HEK293T (cell line): Measurements from ENCODE around the gene INTS6L.

Experiments used
- CTCF ChIA-PET: fragments of 350-600 bp; formaldehyde crosslinking; extraction: SDS; loops from one replicate; lab custom pipeline; 2021; ENCODE audit warnings: antibody characterized with exemption, inconsistent platforms; lab: Yijun Ruan, JAX
- POLR2A ChIA-PET: fragments of 350-600 bp; formaldehyde crosslinking; extraction: SDS; loops from one replicate; lab custom pipeline; 2020; ENCODE audit warnings: antibody characterized with exemption, inconsistent platforms; lab: Yijun Ruan, JAX
- DNase-seq: peaks from one replicate; pipeline ENCODE4 v3.0.0; 2012; ENCODE audit warnings: mixed read lengths; ENCODE audit errors: extremely low spot score
- ARNT ChIP-seq: fragments of 450-650 bp; IDR thresholded peaks from 2 replicates; pipeline ENCODE4 v1.6.1; 2017; ENCODE audit warnings: mild to moderate bottlenecking
- BHLHE40 ChIP-seq: fragments of 450-650 bp; IDR thresholded peaks from 2 replicates; pipeline ENCODE4 v1.6.1; 2016; ENCODE audit warnings: mild to moderate bottlenecking, moderate library complexity, borderline replicate concordance
- CTBP1 ChIP-seq: fragments of 450-650 bp; IDR thresholded peaks from 2 replicates; pipeline ENCODE4 v1.6.1; 2016; ENCODE audit warnings: borderline replicate concordance
- ELF4 ChIP-seq: fragments of 450-650 bp; IDR thresholded peaks from 2 replicates; pipeline ENCODE4 v1.6.1; 2017; ENCODE audit warnings: antibody characterized with exemption
- FOXA1 ChIP-seq: fragments of 450-650 bp; IDR thresholded peaks from 2 replicates; pipeline ENCODE4 v1.6.1; 2016; ENCODE audit warnings: mild to moderate bottlenecking
- FOXK2 ChIP-seq: fragments of 450-650 bp; IDR thresholded peaks from 2 replicates; pipeline ENCODE4 v1.6.1; 2016; ENCODE audit warnings: mild to moderate bottlenecking
- FOXM1 ChIP-seq: fragments of 450-650 bp; IDR thresholded peaks from 2 replicates; pipeline ENCODE4 v1.6.1; 2017; ENCODE audit warnings: mild to moderate bottlenecking, borderline replicate concordance
- HDGF ChIP-seq: fragments of 450-650 bp; IDR thresholded peaks from 2 replicates; pipeline ENCODE4 v1.6.1; 2017; ENCODE audit warnings: antibody characterized with exemption, borderline replicate concordance
- L3MBTL2 ChIP-seq: fragments of 450-650 bp; conservative IDR thresholded peaks from 2 replicates; pipeline ENCODE4 v1.6.1; 2016; ENCODE audit warnings: mild to moderate bottlenecking
- LEF1 ChIP-seq: fragments of 450-650 bp; IDR thresholded peaks from 2 replicates; pipeline ENCODE4 v1.6.1; 2017; ENCODE audit warnings: mild to moderate bottlenecking, borderline replicate concordance
- NFRKB ChIP-seq: fragments of 450-650 bp; IDR thresholded peaks from 2 replicates; pipeline ENCODE4 v1.6.1; 2016; ENCODE audit warnings: mild to moderate bottlenecking, moderate library complexity
- SP1 ChIP-seq: fragments of 450-650 bp; IDR thresholded peaks from 2 replicates; pipeline ENCODE4 v1.6.1; 2017
- SUZ12 ChIP-seq: fragments of 450-650 bp; IDR thresholded peaks from 2 replicates; pipeline ENCODE4 v1.6.1; 2016; ENCODE audit warnings: mild to moderate bottlenecking
- TARDBP ChIP-seq: fragments of 450-650 bp; IDR thresholded peaks from 2 replicates; pipeline ENCODE4 v1.6.1; 2016
- ZNF384 ChIP-seq: fragments of 450-650 bp; IDR thresholded peaks from 2 replicates; pipeline ENCODE4 v1.6.1; 2016
- TF ChIP-seq, protein P1 (sequence below): fragments of 450-650 bp; IDR thresholded peaks from 2 replicates; pipeline ENCODE4 v1.6.1; 2016

The INTS6L gene, protein sequence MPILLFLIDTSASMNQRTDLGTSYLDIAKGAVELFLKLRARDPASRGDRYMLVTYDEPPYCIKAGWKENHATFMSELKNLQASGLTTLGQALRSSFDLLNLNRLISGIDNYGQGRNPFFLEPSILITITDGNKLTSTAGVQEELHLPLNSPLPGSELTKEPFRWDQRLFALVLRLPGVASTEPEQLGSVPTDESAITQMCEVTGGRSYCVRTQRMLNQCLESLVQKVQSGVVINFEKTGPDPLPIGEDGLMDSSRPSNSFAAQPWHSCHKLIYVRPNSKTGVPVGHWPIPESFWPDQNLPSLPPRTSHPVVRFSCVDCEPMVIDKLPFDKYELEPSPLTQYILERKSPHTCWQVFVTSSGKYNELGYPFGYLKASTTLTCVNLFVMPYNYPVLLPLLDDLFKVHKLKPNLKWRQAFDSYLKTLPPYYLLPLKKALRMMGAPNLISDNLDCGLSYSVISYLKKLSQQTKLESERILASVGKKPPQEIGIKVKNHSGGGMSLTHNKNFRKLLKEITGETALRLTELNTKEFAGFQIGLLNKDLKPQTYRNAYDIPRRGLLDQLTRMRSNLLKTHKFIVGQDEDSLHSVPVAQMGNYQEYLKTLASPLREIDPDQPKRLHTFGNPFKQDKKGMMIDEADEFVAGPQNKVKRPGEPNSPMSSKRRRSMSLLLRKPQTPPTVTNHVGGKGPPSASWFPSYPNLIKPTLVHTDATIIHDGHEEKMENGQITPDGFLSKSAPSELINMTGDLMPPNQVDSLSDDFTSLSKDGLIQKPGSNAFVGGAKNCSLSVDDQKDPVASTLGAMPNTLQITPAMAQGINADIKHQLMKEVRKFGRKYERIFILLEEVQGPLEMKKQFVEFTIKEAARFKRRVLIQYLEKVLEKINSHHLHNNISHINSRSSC

DNA sequence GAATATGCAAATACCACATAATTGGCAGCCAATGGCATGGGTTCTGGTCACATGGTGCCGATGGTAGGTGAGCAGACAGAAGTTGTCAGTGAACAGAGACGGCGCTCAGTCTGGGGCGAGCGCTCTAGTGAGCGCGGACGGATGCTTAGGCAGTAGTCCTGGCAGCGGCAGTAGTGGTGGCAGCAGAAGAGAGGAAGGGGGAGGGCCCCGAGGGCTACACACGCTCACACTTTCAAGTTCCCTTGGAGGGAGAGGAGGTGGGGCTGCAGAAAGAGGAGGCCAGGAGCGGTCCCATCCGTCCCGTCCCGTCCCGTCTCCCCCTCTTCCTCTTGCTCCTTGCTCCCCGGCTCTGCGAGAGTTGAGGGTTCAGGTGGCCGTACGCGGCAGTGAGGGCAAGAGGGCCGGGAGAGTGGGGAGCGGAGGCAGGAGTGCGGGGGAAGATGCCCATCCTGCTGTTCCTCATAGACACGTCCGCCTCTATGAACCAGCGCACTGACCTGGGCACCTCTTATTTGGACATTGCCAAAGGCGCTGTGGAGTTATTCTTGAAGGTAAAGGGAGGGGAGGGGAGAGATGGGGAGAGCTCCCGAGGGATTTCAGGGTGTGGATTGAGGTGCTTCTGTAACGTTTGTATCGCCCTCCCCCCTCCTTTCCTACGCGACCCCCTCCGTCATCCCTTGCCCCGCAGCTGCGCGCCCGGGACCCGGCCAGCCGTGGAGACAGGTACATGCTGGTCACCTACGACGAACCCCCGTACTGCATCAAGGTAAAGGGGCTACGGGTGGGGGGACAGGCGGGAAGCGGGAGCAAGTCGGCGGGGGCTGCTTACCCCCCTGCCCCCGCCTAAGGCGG lies at the start of gene INTS6L:
Gene INTS6L, plus strand, starts transcription at position 108 of the 852 bp plus-strand sequence. Its CDS starts 333 bp downstream, at position 441.
- POLR2A ChIA-PET: interaction anchor here (1.2 kb wide), 1 partner anchor 22 kb away, joined by 3 read pairs; no protein-coding TSS in a partner anchor
- CTCF ChIA-PET: no interaction called here
- TF ChIP-seq HDGF (no peak), CTBP1 (no peak), ELF4 (0 out of 2 replicates have a peak, but pooled peaks have one; percentile 55), ARNT (no peak), BHLHE40 (no peak)
- TF ChIP-seq, protein P1, sequence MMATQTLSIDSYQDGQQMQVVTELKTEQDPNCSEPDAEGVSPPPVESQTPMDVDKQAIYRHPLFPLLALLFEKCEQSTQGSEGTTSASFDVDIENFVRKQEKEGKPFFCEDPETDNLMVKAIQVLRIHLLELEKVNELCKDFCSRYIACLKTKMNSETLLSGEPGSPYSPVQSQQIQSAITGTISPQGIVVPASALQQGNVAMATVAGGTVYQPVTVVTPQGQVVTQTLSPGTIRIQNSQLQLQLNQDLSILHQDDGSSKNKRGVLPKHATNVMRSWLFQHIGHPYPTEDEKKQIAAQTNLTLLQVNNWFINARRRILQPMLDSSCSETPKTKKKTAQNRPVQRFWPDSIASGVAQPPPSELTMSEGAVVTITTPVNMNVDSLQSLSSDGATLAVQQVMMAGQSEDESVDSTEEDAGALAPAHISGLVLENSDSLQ: peak; percentile 92
- peak; percentile 78 for DNase-seq

DNA sequence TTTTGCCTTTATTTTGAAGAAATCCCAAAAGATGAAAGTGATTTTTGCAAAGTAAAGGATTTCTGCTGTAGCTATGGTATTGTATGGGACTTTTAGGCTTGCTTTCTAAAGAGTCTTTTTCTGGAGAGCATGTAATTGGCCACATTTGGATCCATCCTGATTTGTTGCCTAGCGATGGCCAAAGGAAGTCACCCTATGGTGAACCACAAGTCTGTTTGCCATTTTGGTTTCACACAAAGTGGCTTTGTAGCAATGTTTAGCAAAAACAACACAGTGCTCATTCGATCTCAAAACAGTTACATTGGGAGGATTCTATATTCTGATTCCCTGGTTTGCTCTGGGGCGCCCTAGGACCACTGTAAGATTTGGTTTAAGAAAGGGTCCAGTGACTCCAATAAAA lies 44.1 kb upstream of the INTS6L start:
- POLR2A ChIA-PET: no interaction called here
- TF ChIP-seq FOXK2 (no peak), HDGF (no peak), FOXM1 (no peak), LEF1 (no peak), L3MBTL2 (no peak), NFRKB (no peak), SP1 (no peak), FOXA1 (no peak), BHLHE40 (no peak), SUZ12 (no peak), ARNT (no peak)
- CTCF ChIA-PET: no interaction called here
- no peak for DNase-seq

DNA sequence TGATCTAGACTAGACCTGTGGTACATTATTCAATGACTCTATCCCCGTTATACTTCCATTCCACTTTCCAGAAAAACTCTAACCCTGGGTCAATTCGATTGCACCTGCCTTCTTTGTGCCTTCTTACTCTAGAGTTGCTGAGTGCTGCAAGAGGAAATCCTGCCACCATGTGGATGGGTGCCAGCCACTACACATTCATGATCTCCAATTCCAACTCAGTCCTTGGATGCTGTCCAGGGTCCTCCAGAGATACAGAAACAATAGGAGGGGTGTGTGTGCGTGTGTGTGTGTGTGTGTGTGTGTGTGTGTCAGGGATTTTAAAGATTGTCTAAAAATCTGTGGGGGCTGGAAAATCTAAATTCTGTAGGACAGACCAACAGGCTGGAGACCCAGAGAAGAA lies 42.9 kb upstream of the INTS6L start:
- peak; percentile 64 for DNase-seq
- CTCF ChIA-PET: no interaction called here
- POLR2A ChIA-PET: no interaction called here
- TF ChIP-seq TARDBP (no peak), L3MBTL2 (no peak), FOXK2 (no peak), SP1 (no peak), ZNF384 (no peak), BHLHE40 (no peak), NFRKB (no peak), CTBP1 (no peak), FOXA1 (no peak), LEF1 (no peak)
- TF ChIP-seq, protein P1: no peak

DNA sequence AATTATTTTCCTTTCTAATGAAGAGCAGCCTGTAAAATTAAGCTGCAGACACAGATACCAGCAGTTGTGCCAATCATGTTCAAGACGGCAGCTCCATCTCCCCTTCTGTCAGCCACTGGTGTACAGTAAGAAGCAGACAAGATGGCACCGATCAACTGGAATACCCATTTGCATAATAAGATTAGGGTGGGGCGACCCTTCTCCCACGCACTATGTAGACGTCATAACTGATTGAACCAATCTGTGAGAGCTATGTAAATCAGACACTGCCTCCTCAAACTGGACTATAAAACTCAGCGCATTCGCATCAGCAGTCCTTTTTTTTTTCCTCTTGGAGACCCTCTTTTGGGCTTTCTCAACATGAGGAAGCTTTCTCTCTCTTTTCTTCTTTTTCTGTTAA lies 40.4 kb upstream of the INTS6L start:
- DNase-seq: no peak
- ChIA-PET POLR2A (no interaction called here), CTCF (no interaction called here)
- TF ChIP-seq CTBP1: no peak
- no peak for TF ChIP-seq TARDBP
- no peak for TF ChIP-seq HDGF
- no peak for TF ChIP-seq ELF4
- TF ChIP-seq NFRKB: no peak
- no peak for TF ChIP-seq FOXA1
- no peak for TF ChIP-seq LEF1
- no peak for TF ChIP-seq ZNF384
- TF ChIP-seq FOXM1: no peak
- no peak for TF ChIP-seq SUZ12
- TF ChIP-seq L3MBTL2: no peak
- TF ChIP-seq SP1: no peak
- no peak for TF ChIP-seq BHLHE40

DNA sequence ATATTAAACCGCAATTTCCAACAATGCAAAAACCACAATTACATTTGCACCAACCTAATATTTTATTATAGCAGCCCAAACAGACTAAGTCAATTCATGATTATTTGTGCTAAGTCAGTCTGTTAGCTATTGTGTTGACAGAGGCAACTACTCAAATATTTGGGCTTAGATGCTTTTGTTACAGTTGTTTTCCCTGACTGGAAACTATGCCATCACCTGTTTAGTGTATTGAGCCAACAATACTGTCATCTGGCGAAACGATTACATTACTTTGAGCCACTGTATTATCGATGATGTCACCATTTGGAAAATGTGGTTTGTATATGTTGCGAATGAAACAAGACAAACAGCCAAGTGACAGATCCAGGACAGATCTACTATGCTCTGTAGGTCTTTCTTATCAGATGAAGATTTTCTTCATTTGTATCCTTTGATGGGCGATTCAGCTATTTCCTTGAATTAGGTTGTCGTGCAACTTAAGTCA lies 38.7 kb upstream of the INTS6L start:
- ChIA-PET POLR2A (no interaction called here), CTCF (no interaction called here)
- TF ChIP-seq ZNF384: no peak
- no peak for TF ChIP-seq LEF1
- no peak for TF ChIP-seq L3MBTL2
- no peak for TF ChIP-seq SP1
- TF ChIP-seq BHLHE40: no peak
- TF ChIP-seq CTBP1: no peak
- TF ChIP-seq FOXM1: no peak
- TF ChIP-seq SUZ12: no peak
- no peak for TF ChIP-seq FOXA1
- no peak for DNase-seq
